Upper lobe of left lung (tissue), 6 donors: Measurements from ENCODE around the gene MARK2. TPM values are rescaled to one million over a fixed set of nuclear protein-coding genes. Genes with fewer than 3 reads are reported as not detected.

Experiments
- ATAC-seq, 2 donors: fragments of 200-7000 bp; cut with Tn5 transposase; one replicate each; pipeline ENCODE4 v1.9.1; 2022; ENCODE audit warnings: mild to moderate bottlenecking in 2 of 2, moderate library complexity in 2 of 2; ENCODE audit not compliant: low FRiP score in 2 of 2
- DNase-seq, 2 donors: peaks; one replicate each; pipeline ENCODE4 v3.0.0-alpha.2; 2019 to 2020
- H3K27ac ChIP-seq, 4 donors: fragments of 200-600 bp; sonication (generic); one replicate each; pipeline ENCODE4 v1.5.1; 2016 to 2019
- H3K27me3 ChIP-seq, 4 donors: fragments of 200-600 bp; sonication (generic); one replicate each; pipeline ENCODE4 v1.5.1; 2017 to 2019
- H3K36me3 ChIP-seq, 4 donors: fragments of 200-600 bp; sonication (generic); one replicate each; pipeline ENCODE4 v1.5.1; 2016 to 2019
- H3K4me1 ChIP-seq, 4 donors: fragments of 200-600 bp; sonication (generic); one replicate each; pipeline ENCODE4 v1.5.1; 2018 to 2019
- H3K4me3 ChIP-seq, 4 donors: fragments of 200-600 bp; sonication (generic); one replicate each; pipeline ENCODE4 v1.5.1; 2017 to 2019; ENCODE audit warnings: mild to moderate bottlenecking in 2 of 4, moderate library complexity in 1 of 4
- H3K9me3 ChIP-seq, 4 donors: fragments of 200-600 bp; sonication (generic); one replicate each; pipeline ENCODE4 v1.5.1; 2018 to 2019
- EP300 ChIP-seq, 4 donors: sonication (generic); formaldehyde crosslinking; IDR thresholded peaks; one replicate each; pipeline ENCODE4 v1.5.1; 2017; ENCODE audit warnings: antibody characterized with exemption in 4 of 4, control low read depth in 2 of 4
- POLR2A ChIP-seq, 4 donors: fragments of 450-650 bp; IDR thresholded peaks; one replicate each; pipeline ENCODE4 v1.5.1; 2016 to 2017; ENCODE audit warnings: antibody characterized with exemption in 4 of 4, mild to moderate bottlenecking in 2 of 4
- POLR2AphosphoS5 ChIP-seq, 2 donors: sonication (generic); formaldehyde crosslinking; IDR thresholded peaks; one replicate each; pipeline ENCODE4 v1.5.1; 2017; ENCODE audit warnings: antibody characterized with exemption in 2 of 2
- WGBS, 2 donors: methylation state at CpG; one replicate each; pipeline ENCODE4 v1.1.5; 2017 to 2018; 5-methylcytosine and 5-hydroxymethylcytosine counted together
- total RNA-seq, 6 donors: library from RNA; depleted of rRNA in 4 of 6; stranded (reverse); fragments of >200 nt in 4 of 6; gene quantifications; one replicate each; pipeline versions ENCODE4 v1.1.0 to v1.2.1, GENCODE V29; 2016 to 2021
- TF ChIP-seq, protein P1 (sequence below), 6 experiments: fragments of 450-650 bp in 4 of 6; fragments of 200-600 bp in 2 of 6; sonication (generic) in 2 of 6; IDR thresholded peaks; one replicate each; pipeline ENCODE4 v1.5.1; 2016 to 2019; ENCODE audit warnings: antibody characterized with exemption in 6 of 6
- donor health status: DM: no; HTN: no; CAD: no; lungs with moderate emphysema.
- donor health status: DM: no; HTN: yes; CAD: no; lungs with severe emphysema.

MARK2 gene
- total RNA-seq, 6 donors from 2014 or later: 41.7 to 67.1 (median 50.7) TPM

DNA sequence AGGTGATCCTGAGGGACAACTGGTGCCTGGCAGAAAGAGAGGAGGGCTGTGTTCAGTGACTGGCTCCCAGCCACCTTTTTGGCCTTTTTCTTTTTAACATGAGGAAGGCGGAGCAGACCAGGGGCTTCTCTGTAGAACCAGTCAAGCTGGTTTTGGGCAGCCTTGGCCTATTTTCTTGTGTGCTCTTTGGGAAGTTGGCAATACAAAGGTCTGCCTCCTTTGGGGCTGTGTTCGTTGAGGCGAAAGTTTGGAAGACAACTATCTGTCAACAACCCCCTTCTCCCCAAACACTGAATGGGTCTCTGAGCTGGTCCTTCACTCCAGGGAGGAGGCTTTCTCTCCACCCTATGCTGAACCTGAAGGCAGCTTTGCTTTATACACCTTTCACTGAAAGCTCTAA, 8.5 kb downstream of the MARK2 start:
- H3K9me3 ChIP-seq: no peaks in the 10 kb centered on the region
- DNase-seq (peak in 1 of 2 donors; percentile 72), ATAC-seq (peak in 1 of 2 donors; percentile 63)
- H3K36me3 ChIP-seq: peaks cover 0 to 16% (median 7%) of the 10 kb centered on the region in 4 donors
- no peak overlapping the region for H3K4me3 ChIP-seq
- H3K27ac ChIP-seq: peak overlapping the region; percentile 53 to 67 (median 64)
- H3K27me3 ChIP-seq: no peaks in the 10 kb centered on the region
- H3K4me1 ChIP-seq: peaks cover 68 to 81% (median 75%) of the 10 kb centered on the region in 4 donors
- no peak for TF ChIP-seq EP300 (IDR thresholded peaks at IDR 0.05)
- TF ChIP-seq POLR2AphosphoS5 (IDR thresholded peaks at IDR 0.05): no peak
- no peak for TF ChIP-seq POLR2A (IDR thresholded peaks at IDR 0.05)
- TF ChIP-seq, protein P1, sequence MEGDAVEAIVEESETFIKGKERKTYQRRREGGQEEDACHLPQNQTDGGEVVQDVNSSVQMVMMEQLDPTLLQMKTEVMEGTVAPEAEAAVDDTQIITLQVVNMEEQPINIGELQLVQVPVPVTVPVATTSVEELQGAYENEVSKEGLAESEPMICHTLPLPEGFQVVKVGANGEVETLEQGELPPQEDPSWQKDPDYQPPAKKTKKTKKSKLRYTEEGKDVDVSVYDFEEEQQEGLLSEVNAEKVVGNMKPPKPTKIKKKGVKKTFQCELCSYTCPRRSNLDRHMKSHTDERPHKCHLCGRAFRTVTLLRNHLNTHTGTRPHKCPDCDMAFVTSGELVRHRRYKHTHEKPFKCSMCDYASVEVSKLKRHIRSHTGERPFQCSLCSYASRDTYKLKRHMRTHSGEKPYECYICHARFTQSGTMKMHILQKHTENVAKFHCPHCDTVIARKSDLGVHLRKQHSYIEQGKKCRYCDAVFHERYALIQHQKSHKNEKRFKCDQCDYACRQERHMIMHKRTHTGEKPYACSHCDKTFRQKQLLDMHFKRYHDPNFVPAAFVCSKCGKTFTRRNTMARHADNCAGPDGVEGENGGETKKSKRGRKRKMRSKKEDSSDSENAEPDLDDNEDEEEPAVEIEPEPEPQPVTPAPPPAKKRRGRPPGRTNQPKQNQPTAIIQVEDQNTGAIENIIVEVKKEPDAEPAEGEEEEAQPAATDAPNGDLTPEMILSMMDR (IDR thresholded peaks at IDR 0.05): no peak
- WGBS, 2 donors: 68 to 69% methylated on average over 3 of the region's 3 CpGs

DNA sequence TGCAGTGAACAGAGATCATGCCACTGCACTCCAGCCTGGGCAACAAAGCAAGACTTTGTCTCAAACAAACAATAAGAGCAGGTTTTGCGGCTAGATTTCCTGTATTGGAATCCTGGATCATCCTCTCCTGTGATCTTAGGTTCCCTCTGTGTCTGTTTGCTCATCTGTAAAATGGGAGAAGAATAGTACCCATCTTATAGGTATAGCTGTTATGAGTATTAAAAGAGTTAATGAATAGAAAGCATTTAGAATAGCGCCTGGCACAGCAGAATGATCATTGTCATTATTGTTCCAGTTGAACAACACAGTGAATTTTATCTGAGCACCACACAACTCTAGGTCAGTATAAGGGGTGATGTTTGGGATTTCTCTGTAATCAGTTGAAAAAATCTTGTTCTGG, 10.8 kb downstream of the MARK2 start:
- peaks cover 45 to 66% (median 62%) of the 10 kb centered on the region in 4 donors for H3K4me1 ChIP-seq
- 79 to 81% methylated on average over 2 of the region's 2 CpGs for WGBS, 2 donors

DNA sequence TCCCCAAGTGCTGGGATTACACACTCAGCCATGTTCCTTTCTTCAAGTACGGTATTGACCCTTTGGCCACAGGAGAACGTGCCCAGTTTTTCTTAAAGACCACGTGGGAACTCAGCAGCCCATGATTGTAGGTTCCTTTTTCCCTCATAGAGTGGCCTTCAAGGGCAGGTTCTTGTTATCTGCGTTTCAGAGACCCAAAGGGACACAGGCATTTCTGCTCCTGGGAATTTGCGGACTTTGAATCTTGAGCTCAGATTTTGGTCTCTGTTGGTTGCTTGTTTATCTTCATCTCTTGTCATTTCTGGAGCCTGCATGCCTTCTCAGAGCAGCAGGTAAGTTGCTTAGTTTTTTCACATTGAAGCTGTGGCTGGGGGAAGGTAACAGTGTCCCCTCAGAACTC, 12.0 kb downstream of the MARK2 start:
- TF ChIP-seq POLR2A (IDR thresholded peaks at IDR 0.05) (no peak), EP300 (IDR thresholded peaks at IDR 0.05) (no peak)
- 72 to 73% methylated on average over 5 of the region's 5 CpGs for WGBS, 2 donors
- Histone ChIP-seq H3K4me1 (peaks cover 33 to 54% (median 49%) of the 10 kb centered on the region in 4 donors), H3K27me3 (no peaks in the 10 kb centered on the region), H3K4me3 (no peak overlapping the region), H3K36me3 (peaks cover 0 to 6% (median 0%) of the 10 kb centered on the region in 4 donors), H3K27ac (peak overlapping the region; percentile 26 to 64 (median 30)), H3K9me3 (no peaks in the 10 kb centered on the region)
- DNase-seq (no peak), ATAC-seq (no peak)

More for the DNA sequence above, 10.8 kb downstream of the MARK2 start:
- no peak for DNase-seq
- TF ChIP-seq EP300 (IDR thresholded peaks at IDR 0.05) (no peak), POLR2AphosphoS5 (IDR thresholded peaks at IDR 0.05) (no peak), POLR2A (IDR thresholded peaks at IDR 0.05) (no peak)
- TF ChIP-seq, protein P1 (IDR thresholded peaks at IDR 0.05): no peak
- Histone ChIP-seq H3K36me3 (peaks cover 0 to 6% (median 0%) of the 10 kb centered on the region in 4 donors), H3K9me3 (no peaks in the 10 kb centered on the region), H3K4me3 (no peak overlapping the region), H3K27ac (no peak overlapping the region), H3K27me3 (no peaks in the 10 kb centered on the region)
- ATAC-seq: no peak

DNA sequence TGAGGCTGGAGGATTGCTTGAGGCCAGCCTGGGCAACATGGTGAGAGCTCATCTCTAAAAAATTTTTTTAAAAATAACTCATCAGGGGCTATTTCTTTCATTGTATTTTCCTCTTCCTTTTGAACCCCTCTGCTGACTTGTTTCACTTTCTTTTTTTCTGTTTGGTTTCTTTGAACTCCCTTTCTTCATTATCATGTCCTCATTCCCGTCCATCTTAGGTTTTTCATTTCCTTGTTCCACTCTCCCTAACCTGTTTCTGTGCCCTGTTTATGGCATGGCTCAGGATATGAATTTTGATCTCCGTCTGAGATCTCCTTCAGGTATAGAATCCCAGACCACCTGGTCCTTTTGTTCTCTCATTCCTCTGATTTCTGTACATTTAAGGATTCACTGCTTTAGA, 12.5 kb downstream of the MARK2 start:
- DNase-seq (no peak), ATAC-seq (no peak)
- peaks cover 0 to 6% (median 0%) of the 10 kb centered on the region in 4 donors for H3K36me3 ChIP-seq
- TF ChIP-seq, protein P1 (IDR thresholded peaks at IDR 0.05): no peak
- TF ChIP-seq POLR2AphosphoS5 (IDR thresholded peaks at IDR 0.05): no peak
- TF ChIP-seq POLR2A (IDR thresholded peaks at IDR 0.05): no peak
- TF ChIP-seq EP300 (IDR thresholded peaks at IDR 0.05): no peak
- no peaks in the 10 kb centered on the region for H3K27me3 ChIP-seq
- no peaks in the 10 kb centered on the region for H3K9me3 ChIP-seq
- H3K4me1 ChIP-seq: peaks cover 31 to 53% (median 50%) of the 10 kb centered on the region in 4 donors
- peak overlapping the region; percentile 26 to 64 (median 30) for H3K27ac ChIP-seq
- 32% methylated on average over 2 of the region's 2 CpGs for WGBS, 2 donors
- no peak overlapping the region for H3K4me3 ChIP-seq

GRCh38 chr11:63853476-63853875, 14.6 kb downstream of the MARK2 start:
- Histone ChIP-seq H3K27ac (no peak overlapping the region), H3K27me3 (no peaks in the 10 kb centered on the region), H3K36me3 (peaks cover 0 to 6% (median 0%) of the 10 kb centered on the region in 4 donors), H3K4me3 (no peak overlapping the region), H3K4me1 (peaks cover 28 to 46% (median 41%) of the 10 kb centered on the region in 4 donors), H3K9me3 (no peaks in the 10 kb centered on the region)
- DNase-seq: no peak
- ATAC-seq: no peak
- no peak for TF ChIP-seq POLR2AphosphoS5 (IDR thresholded peaks at IDR 0.05)
- TF ChIP-seq EP300 (IDR thresholded peaks at IDR 0.05): no peak
- TF ChIP-seq, protein P1 (IDR thresholded peaks at IDR 0.05): no peak
- TF ChIP-seq POLR2A (IDR thresholded peaks at IDR 0.05): no peak
- WGBS, 2 donors: 70 to 75% methylated on average over 3 of the region's 3 CpGs
